Mucosa of stomach (tissue), 1 donor: Measurements from ENCODE around the gene VWA5B1.

ENCODE experiments used
- H3K27me3 ChIP-seq: one replicate; pipeline ENCODE4 v1.7.0; 2013; ENCODE audit warnings: mild to moderate bottlenecking, low read length; ENCODE audit not compliant: control insufficient read depth, insufficient read depth
- H3K36me3 ChIP-seq: one replicate; pipeline ENCODE4 v1.7.0; 2013; ENCODE audit warnings: low read length; ENCODE audit not compliant: control insufficient read depth, insufficient read depth
- H3K4me1 ChIP-seq: one replicate; pipeline ENCODE4 v1.7.0; 2013; ENCODE audit warnings: mild to moderate bottlenecking, low read length; ENCODE audit not compliant: control insufficient read depth, insufficient read depth
- H3K4me3 ChIP-seq: one replicate; pipeline ENCODE4 v1.7.0; 2013; ENCODE audit warnings: low read length
- H3K9ac ChIP-seq: one replicate; pipeline ENCODE4 v1.7.0; 2013; ENCODE audit warnings: mild to moderate bottlenecking, low read length, moderate library complexity
- H3K9me3 ChIP-seq: one replicate; pipeline ENCODE4 v1.7.0; 2013; ENCODE audit warnings: mild to moderate bottlenecking, low read length, moderate library complexity; ENCODE audit not compliant: control insufficient read depth
- donor health status: Pancreatic carcinoma.

VWA5B1 gene

DNA sequence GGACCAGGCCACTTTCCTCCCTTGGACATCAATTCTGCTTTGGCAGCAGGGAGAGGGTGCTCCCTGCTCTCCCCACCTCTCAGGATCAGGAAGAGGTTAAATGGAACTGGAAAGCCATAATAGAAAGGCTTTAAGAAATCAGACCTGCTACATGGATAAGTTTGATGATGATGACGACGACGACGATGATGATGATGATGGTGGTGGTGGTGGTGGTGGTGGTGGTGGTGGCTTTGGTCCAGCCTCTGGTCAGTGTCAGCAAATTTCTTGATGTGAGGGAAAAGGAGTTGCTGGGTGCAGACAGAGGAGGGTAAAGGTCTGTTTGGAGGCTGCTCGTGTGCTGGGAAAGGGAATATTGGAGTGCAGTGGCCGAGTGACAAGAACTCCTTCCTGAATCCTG, 36.8 kb downstream of the VWA5B1 start:
- H3K4me3 ChIP-seq: no peak overlapping the region
- H3K4me1 ChIP-seq: no peaks in the 10 kb centered on the region
- H3K27me3 ChIP-seq: peaks cover 31% of the 10 kb centered on the region
- no peaks in the 10 kb centered on the region for H3K9me3 ChIP-seq
- H3K9ac ChIP-seq: no peak overlapping the region
- no peaks in the 10 kb centered on the region for H3K36me3 ChIP-seq

DNA sequence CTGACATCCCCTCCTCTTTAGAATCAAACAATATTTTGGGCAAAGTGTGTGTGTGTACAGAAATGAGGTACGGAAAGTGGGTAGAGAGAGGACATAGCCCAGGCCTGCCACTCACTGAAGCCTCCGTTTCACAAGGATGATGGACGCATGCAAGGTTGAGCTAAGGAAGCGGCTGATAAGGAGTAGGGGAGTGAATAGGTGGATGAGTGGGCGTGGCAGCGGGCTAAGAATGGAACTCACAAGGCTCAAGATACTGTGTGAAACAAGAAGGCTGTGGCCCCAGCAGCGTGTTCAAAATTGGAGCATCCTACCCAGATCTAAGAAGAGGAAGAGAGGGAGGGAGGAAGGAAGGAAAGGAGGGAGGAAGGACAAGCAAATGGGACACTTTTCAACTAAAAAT, 37.5 kb downstream of the VWA5B1 start:
- Histone ChIP-seq H3K4me3 (no peak overlapping the region), H3K4me1 (no peaks in the 10 kb centered on the region), H3K9me3 (no peaks in the 10 kb centered on the region), H3K27me3 (peaks cover 24% of the 10 kb centered on the region), H3K36me3 (no peaks in the 10 kb centered on the region), H3K9ac (no peak overlapping the region)

GRCh38 chr1:20329793-20330542, 39.3 kb downstream of the VWA5B1 start:
- Histone ChIP-seq H3K9ac (no peak overlapping the region), H3K4me3 (no peak overlapping the region), H3K4me1 (no peaks in the 10 kb centered on the region), H3K27me3 (peaks cover 17% of the 10 kb centered on the region), H3K9me3 (no peaks in the 10 kb centered on the region), H3K36me3 (no peaks in the 10 kb centered on the region)

- Histone ChIP-seq H3K36me3 (no peaks in the 10 kb centered on the region), H3K9ac (no peak overlapping the region), H3K27me3 (peaks cover 21% of the 10 kb centered on the region), H3K4me3 (no peak overlapping the region), H3K9me3 (no peaks in the 10 kb centered on the region), H3K4me1 (no peaks in the 10 kb centered on the region)
Measured at GRCh38 chr1:20334103-20334502, 43.4 kb downstream of the VWA5B1 start.

DNA sequence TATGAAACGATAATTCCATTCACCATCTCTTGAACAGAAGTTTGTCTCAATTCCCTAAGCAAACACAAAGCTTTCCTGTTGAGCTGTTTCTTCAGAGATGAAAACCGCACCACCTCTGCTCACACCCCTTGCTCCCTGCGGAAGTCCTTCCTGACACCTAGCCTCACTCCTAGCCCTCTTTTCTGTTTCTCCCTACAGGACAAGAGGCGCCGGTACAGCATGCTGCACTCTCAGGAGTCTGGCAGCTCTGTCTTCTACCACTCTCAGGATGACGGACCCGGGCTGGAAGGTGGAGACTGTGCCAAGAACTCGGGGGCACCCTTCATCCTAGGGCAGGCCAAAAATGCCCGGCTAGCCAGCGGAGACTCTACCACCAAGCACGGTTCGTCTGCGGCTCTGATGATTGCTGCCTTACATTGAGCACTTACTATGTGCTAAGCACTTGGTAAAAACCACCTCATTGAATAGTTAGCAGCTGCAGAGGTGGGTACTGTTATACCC, 45.5 kb downstream of the VWA5B1 start:
- H3K9ac ChIP-seq: no peak overlapping the region
- no peaks in the 10 kb centered on the region for H3K4me1 ChIP-seq
- no peak overlapping the region for H3K4me3 ChIP-seq
- no peaks in the 10 kb centered on the region for H3K9me3 ChIP-seq
- H3K27me3 ChIP-seq: peaks cover 12% of the 10 kb centered on the region
- no peaks in the 10 kb centered on the region for H3K36me3 ChIP-seq

- Histone ChIP-seq H3K9me3 (no peaks in the 10 kb centered on the region), H3K27me3 (peaks cover 18% of the 10 kb centered on the region), H3K4me3 (no peak overlapping the region), H3K4me1 (no peaks in the 10 kb centered on the region), H3K36me3 (no peaks in the 10 kb centered on the region), H3K9ac (no peak overlapping the region)
Measured at GRCh38 chr1:20337581-20337980, 46.9 kb downstream of the VWA5B1 start.

DNA sequence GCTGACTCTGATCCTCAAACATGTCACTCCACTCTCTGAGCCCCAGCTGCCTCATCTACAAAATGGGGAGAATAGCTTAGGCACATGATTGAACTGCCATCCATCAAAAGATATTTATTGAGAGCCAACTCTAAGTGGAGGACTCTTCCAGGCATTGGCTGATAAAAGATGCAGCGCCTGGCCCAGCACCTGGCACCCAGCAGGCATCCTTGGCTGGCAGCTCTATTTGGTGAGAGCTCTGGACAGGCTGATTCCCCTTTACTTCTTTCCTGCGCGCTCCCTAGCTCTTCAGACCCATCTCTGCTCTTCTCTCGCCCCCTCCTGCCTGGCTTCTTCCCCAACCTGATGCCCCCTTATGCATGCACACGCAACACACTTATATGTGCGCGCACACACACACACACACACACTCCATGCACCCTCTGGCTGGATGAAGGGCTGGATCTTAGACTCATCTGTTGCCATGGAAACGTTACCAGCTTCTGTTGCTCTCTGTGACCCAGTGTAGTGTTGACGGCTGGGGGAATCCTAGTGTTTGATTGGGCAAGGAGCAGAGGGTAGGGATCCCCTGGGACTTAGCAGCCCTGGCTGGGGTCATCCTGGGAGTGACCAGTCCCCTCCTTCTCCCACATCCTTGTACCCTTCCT, 49.3 kb downstream of the VWA5B1 start:
- Histone ChIP-seq H3K9ac (no peak overlapping the region), H3K36me3 (no peaks in the 10 kb centered on the region), H3K27me3 (peaks cover 30% of the 10 kb centered on the region), H3K4me3 (no peak overlapping the region), H3K9me3 (no peaks in the 10 kb centered on the region), H3K4me1 (no peaks in the 10 kb centered on the region)

- peaks cover 25% of the 10 kb centered on the region for H3K27me3 ChIP-seq
Measured at GRCh38 chr1:20342294-20343148, 51.8 kb downstream of the VWA5B1 start.

DNA sequence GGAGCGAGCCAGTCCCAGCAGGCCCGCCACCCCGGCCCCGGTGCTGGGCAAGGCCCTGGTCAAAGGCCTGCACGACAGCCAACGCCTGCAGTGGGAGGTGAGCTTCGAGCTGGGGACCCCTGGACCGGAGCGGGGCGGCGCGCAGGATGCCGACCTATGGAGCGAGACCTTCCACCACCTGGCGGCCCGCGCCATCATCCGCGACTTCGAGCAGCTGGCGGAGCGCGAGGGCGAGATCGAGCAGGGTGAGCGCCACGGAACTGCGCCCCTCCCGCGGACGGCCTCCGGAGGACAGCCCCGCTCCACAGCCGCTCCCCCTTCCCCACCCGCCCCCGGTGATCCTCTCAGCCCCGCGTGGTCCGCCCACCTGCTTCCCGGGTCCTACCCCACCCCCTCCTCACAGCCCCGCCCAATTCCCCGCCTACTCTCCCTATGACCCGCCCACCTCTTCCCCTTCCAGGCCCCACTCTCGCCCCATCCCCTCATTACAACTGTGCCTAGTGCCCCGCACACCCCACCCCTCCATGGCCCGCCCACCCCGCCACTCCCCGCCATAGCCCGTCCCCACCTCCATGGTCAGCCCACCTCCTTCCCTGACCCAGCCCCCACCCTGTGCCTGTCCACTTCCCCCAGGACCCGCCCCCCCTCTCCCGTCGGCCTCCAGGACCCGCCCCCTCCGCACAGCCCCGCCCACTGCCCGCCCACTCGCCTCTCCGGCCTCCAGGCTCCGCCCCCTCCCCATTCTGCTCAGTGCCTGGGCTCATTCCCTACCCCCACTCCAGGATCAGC, 52.7 kb downstream of the VWA5B1 start:
- H3K9ac ChIP-seq: no peak overlapping the region
- no peak overlapping the region for H3K4me3 ChIP-seq
- H3K27me3 ChIP-seq: peaks cover 21% of the 10 kb centered on the region
- H3K9me3 ChIP-seq: no peaks in the 10 kb centered on the region
- H3K36me3 ChIP-seq: no peaks in the 10 kb centered on the region
- no peaks in the 10 kb centered on the region for H3K4me1 ChIP-seq

More at GRCh38 chr1:20342294-20343148, 51.8 kb downstream of the VWA5B1 start:
- Histone ChIP-seq H3K9me3 (no peaks in the 10 kb centered on the region), H3K4me3 (no peak overlapping the region), H3K9ac (no peak overlapping the region), H3K4me1 (no peaks in the 10 kb centered on the region), H3K36me3 (no peaks in the 10 kb centered on the region)

DNA sequence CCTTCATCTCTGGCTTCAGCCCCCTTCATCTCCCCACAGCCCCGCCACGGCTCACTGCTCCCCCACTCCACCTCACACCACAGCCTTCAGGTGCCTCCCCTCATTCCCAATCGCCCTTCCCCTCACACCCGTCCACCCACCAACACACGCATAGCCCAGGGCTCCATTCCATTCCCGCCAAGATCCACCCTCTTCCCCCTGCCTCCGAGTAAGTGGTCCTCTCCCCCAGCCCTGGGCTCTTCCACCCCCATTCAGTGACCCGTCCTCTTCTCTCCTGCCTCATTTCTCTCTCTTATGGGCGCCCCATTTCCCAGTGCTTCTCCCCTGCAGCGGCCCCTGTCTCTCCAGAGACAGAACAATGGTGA, 53.2 kb downstream of the VWA5B1 start:
- no peak overlapping the region for H3K9ac ChIP-seq
- H3K36me3 ChIP-seq: no peaks in the 10 kb centered on the region
- H3K4me1 ChIP-seq: no peaks in the 10 kb centered on the region
- no peak overlapping the region for H3K4me3 ChIP-seq
- no peaks in the 10 kb centered on the region for H3K9me3 ChIP-seq
- H3K27me3 ChIP-seq: peaks cover 21% of the 10 kb centered on the region

GRCh38 chr1:20344738-20345137, 54.1 kb downstream of the VWA5B1 start:
- no peaks in the 10 kb centered on the region for H3K4me1 ChIP-seq
- H3K9me3 ChIP-seq: no peaks in the 10 kb centered on the region
- H3K36me3 ChIP-seq: no peaks in the 10 kb centered on the region
- no peak overlapping the region for H3K9ac ChIP-seq
- peaks cover 21% of the 10 kb centered on the region for H3K27me3 ChIP-seq
- H3K4me3 ChIP-seq: no peak overlapping the region
